Stimulated activated CD8-positive, alpha-beta memory T cell treated with anti-CD3 and anti-CD28 coated beads, Interleukin-15, amount 100 ng/mL, for 24 hours (primary cell): Measurements from ENCODE around the gene PLEK2.

Source experiments
- DNase-seq: peaks from one replicate; pipeline ENCODE4 v3.0.0-alpha.2; 2020; ENCODE audit warnings: low read depth

Gene PLEK2

GRCh38 chr14:67397536-67397935, 14.4 kb downstream of the PLEK2 start:
- DNase-seq, result no peak

GRCh38 chr14:67396381-67396970, 15.5 kb downstream of the PLEK2 start:
- DNase-seq, result no peak

GRCh38 chr14:67395876-67396189, 16.1 kb downstream of the PLEK2 start:
- DNase-seq, result no peak

- DNase-seq, result no peak
These were observed 16.7 kb downstream of the PLEK2 start for GRCh38 chr14:67395086-67395875.

GRCh38 chr14:67393689-67394088, 18.3 kb downstream of the PLEK2 start:
- no peak for DNase-seq

GRCh38 chr14:67392800-67393199, 19.2 kb downstream of the PLEK2 start:
- no peak for DNase-seq

GRCh38 chr14:67392123-67392522, 19.8 kb downstream of the PLEK2 start:
- no peak for DNase-seq

- no peak for DNase-seq
These were observed 20.7 kb downstream of the PLEK2 start for GRCh38 chr14:67391268-67391667.

GRCh38 chr14:67389811-67390534, 22.0 kb downstream of the PLEK2 start:
- no peak for DNase-seq

GRCh38 chr14:67389275-67389674, 22.7 kb downstream of the PLEK2 start:
- DNase-seq, result no peak

- no peak for DNase-seq
These were observed 24.8 kb downstream of the PLEK2 start for GRCh38 chr14:67387195-67387594.

- no peak for DNase-seq
These were observed 26.3 kb downstream of the PLEK2 start for GRCh38 chr14:67385618-67386017.

- DNase-seq, result no peak
These were observed 26.8 kb downstream of the PLEK2 start for GRCh38 chr14:67385120-67385519.

GRCh38 chr14:67377916-67378315, 34.0 kb downstream of the PLEK2 start:
- no peak for DNase-seq

GRCh38 chr14:67373347-67373746, 38.6 kb downstream of the PLEK2 start:
- no peak for DNase-seq

- no peak for DNase-seq
These were observed 39.1 kb downstream of the PLEK2 start for GRCh38 chr14:67372833-67373232.

- DNase-seq, result no peak
These were observed 40.5 kb downstream of the PLEK2 start for GRCh38 chr14:67371247-67372148.

- DNase-seq, result no peak
These were observed 41.1 kb downstream of the PLEK2 start for GRCh38 chr14:67370830-67371229.

GRCh38 chr14:67365476-67365875, 46.5 kb downstream of the PLEK2 start:
- no peak for DNase-seq

- DNase-seq, result no peak
These were observed 51.3 kb downstream of the PLEK2 start for GRCh38 chr14:67360470-67361206.

- DNase-seq, result peak; percentile 97
These were observed 52.0 kb downstream of the PLEK2 start, which contains the start of the genes ATP6V1D and EIF2S1 for GRCh38 chr14:67359775-67360469. TSS of gene ATP6V1D (minus strand) at chr14:67359804. CDS start at chr14:67359698, 106 bp downstream. TSS of gene EIF2S1 (plus strand) at chr14:67360328. CDS start at chr14:67364768, 4,440 bp downstream.
